Kidney (tissue), 14 donors: ENCODE measurements around the gene SIAH3. TPM values are rescaled to one million over a fixed set of nuclear protein-coding genes. Genes with fewer than 3 reads are reported as not detected.

Experiments used
- DNase-seq, 5 donors: peaks; one replicate each; pipeline ENCODE4 v3.0.0-alpha.2; 2013 to 2020
- FAIRE-seq: peaks from 2 replicates; lab custom pipeline; 2012; peaks lifted over from hg19 to GRCh38; lab: Jason Lieb, UNC
- H3K27ac ChIP-seq, 2 donors: one replicate each; pipeline ENCODE4 v1.7.0; 2013; ENCODE audit warnings: low read depth in 2 of 2, low read length in 2 of 2, inconsistent platforms in 1 of 2
- H3K27me3 ChIP-seq: one replicate; pipeline ENCODE4 v1.7.1; 2013; ENCODE audit warnings: low read length, inconsistent platforms; ENCODE audit not compliant: control insufficient read depth, insufficient read depth
- H3K36me3 ChIP-seq, 3 donors: one replicate each; pipeline versions ENCODE4 v1.7.0 to v1.7.1; 2013; ENCODE audit warnings: low read length in 3 of 3, control low read depth in 1 of 3, inconsistent platforms in 1 of 3; ENCODE audit not compliant: insufficient read depth in 3 of 3, control insufficient read depth in 2 of 3
- H3K4me1 ChIP-seq, 3 donors: one replicate each; pipeline versions ENCODE4 v1.7.0 to v1.7.1; 2013; ENCODE audit warnings: low read length in 3 of 3, inconsistent platforms in 1 of 3, low read depth in 1 of 3; ENCODE audit not compliant: control insufficient read depth in 2 of 3, insufficient read depth in 2 of 3
- H3K4me3 ChIP-seq, 3 donors: one replicate each; pipeline versions ENCODE4 v1.7.0 to v1.8.1; 2013; ENCODE audit warnings: low read length in 3 of 3, control low read depth in 1 of 3, inconsistent platforms in 1 of 3
- H3K9ac ChIP-seq, 3 donors: one replicate each; pipeline versions ENCODE4 v1.7.0 to v1.7.1; 2013; ENCODE audit warnings: low read length in 3 of 3, control low read depth in 1 of 3, inconsistent platforms in 1 of 3
- H3K9me3 ChIP-seq, 3 donors: one replicate each; pipeline versions ENCODE4 v1.7.0 to v1.7.1; 2013; ENCODE audit warnings: low read length in 3 of 3, control low read depth in 1 of 3, inconsistent platforms in 1 of 3; ENCODE audit not compliant: control insufficient read depth in 2 of 3, insufficient read depth in 1 of 3
- intact Hi-C: fragments of 100-400 bp; cut with DNase I; formaldehyde crosslinking; loops from one replicate; pipeline ENCODE4 v1.11.1; 2022
- polyA plus RNA-seq: library from polyadenylated mRNA; stranded (reverse); fragments of 350-450 nt; fragmentation: Illumina TruSeq; extraction: RNeasy Lipid Tissue Mini Kit (QIAGEN cat#74804); gene quantifications from one replicate; pipeline ENCODE4 v1.2.3, GENCODE V29; 2014; ENCODE audit warnings: low read depth, low replicate concordance; ENCODE audit not compliant: insufficient read depth
- total RNA-seq: library from RNA; stranded (reverse); fragmentation: NEBNext Ultra II Directional; extraction: Animal tissue kit (Norgen Biotek cat#: 25700); gene quantifications from one replicate; pipeline ENCODE4 v1.2.1, GENCODE V29; 2021
- TF ChIP-seq, protein P1 (sequence below): IDR thresholded peaks from 3 replicates; pipeline ENCODE4 v1.5.1; 2012; ENCODE audit warnings: mild to moderate bottlenecking, moderate library complexity, borderline replicate concordance; ENCODE audit not compliant: insufficient read depth; ENCODE audit errors: extremely low read depth
- donor health status: control.
- donor health status: control.
- donor health status: control.
- donor health status: control.
- donor health status: control.
- donor health status: DM: yes; HTN: yes; CAD: no.
- donor health status: Normal renal cell carcinoma (clear cell type).

Gene SIAH3
- total and polyA plus RNA-seq, 2 donors from 2014 or later, result 0.03 to 0.41 TPM

DNA sequence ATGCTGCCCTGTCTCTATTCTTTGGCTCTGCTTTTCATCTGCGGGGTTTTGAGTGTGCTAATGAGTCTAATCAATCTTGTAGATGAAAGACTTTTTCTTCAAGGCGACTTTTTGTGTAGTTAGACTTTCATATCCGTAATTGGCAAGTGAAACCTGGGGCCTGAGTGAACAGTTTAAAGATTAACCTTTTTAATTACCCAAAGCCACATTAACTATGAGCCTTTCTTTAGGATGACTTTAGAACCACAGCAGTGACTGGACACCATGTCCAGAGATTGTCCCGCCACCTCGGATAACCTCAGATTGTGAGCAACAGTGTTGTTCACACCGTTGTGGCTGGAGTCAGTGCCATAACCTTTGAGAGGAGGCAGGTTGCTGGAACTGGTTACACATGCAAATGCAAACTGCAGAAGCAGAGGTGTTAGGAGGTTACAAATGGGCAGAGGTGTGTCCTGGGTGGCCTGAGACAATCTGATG is 58.7 kb downstream of the SIAH3 start:
- H3K4me3 ChIP-seq, result no peak overlapping the region
- no peaks in the 10 kb centered on the region for H3K27me3 ChIP-seq
- H3K9me3 ChIP-seq, result no peaks in the 10 kb centered on the region
- H3K9ac ChIP-seq, result no peak overlapping the region
- TF ChIP-seq, protein P1, sequence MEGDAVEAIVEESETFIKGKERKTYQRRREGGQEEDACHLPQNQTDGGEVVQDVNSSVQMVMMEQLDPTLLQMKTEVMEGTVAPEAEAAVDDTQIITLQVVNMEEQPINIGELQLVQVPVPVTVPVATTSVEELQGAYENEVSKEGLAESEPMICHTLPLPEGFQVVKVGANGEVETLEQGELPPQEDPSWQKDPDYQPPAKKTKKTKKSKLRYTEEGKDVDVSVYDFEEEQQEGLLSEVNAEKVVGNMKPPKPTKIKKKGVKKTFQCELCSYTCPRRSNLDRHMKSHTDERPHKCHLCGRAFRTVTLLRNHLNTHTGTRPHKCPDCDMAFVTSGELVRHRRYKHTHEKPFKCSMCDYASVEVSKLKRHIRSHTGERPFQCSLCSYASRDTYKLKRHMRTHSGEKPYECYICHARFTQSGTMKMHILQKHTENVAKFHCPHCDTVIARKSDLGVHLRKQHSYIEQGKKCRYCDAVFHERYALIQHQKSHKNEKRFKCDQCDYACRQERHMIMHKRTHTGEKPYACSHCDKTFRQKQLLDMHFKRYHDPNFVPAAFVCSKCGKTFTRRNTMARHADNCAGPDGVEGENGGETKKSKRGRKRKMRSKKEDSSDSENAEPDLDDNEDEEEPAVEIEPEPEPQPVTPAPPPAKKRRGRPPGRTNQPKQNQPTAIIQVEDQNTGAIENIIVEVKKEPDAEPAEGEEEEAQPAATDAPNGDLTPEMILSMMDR, result no peak
- peaks cover 0 to 13% (median 2%) of the 10 kb centered on the region in 3 donors for H3K4me1 ChIP-seq
- DNase-seq (peak in 2 of 5 donors; percentile 35 to 42), FAIRE-seq (no peak)
- no peak overlapping the region for H3K27ac ChIP-seq
- intact Hi-C loops, result no loop called here
- H3K36me3 ChIP-seq, result no peaks in the 10 kb centered on the region

DNA sequence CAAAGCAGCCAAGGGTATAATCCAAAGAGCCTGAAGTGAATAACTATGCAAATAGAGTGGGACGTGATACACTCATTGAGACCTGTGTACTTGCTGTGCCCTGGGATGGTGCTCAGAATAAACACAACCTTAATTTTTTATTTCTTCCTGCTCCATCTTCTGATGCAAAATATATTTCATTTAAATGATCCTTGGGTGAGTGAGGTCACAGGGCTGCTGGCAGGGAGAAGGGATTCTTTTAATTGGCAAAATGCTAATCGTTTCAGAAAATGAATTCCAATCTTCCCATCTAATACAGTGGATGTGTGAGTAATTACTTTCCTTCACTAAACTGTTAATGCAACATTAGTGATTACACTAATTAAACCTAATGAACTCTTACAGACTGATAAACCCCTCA is 63.5 kb downstream of the SIAH3 start:
- DNase-seq, result peak in 1 of 5 donors; percentile 27
- TF ChIP-seq, protein P1, result no peak
- Histone ChIP-seq H3K27me3 (no peaks in the 10 kb centered on the region), H3K9ac (no peak overlapping the region), H3K4me1 (peaks cover 0 to 11% (median 10%) of the 10 kb centered on the region in 3 donors), H3K27ac (peak overlapping the region in 1 of 2 donors; percentile 60), H3K36me3 (no peaks in the 10 kb centered on the region), H3K4me3 (no peak overlapping the region), H3K9me3 (no peaks in the 10 kb centered on the region)
- intact Hi-C loops, result no loop called here
- no peak for FAIRE-seq

DNA sequence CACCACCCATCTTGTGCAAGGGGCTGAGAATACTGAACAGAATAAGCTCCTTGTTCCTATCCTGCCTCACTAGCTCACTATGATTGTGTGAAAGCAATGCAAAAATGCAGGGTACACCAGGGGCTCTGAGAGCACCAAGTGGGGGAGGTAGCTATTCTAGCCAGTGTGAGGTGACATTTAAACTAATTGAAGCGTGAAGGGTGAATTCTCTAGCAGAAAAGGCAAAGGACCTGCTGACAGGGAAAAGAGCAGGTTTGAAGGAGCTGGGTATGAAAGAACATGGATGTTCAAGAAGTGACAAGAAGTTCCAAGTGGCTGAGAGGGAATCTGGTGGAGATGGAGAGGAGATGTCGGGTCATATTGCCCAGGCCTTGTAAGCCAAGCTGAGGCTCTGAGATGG is 64.2 kb downstream of the SIAH3 start:
- peak in 3 of 5 donors; percentile 40 to 82 (median 77) for DNase-seq
- no peak for FAIRE-seq
- H3K4me1 ChIP-seq, result peaks cover 0 to 11% (median 5%) of the 10 kb centered on the region in 3 donors
- TF ChIP-seq, protein P1, result no peak
- intact Hi-C loops, result no loop called here
- peak overlapping the region; percentile 62 to 71 for H3K27ac ChIP-seq
- H3K9me3 ChIP-seq, result no peaks in the 10 kb centered on the region
- H3K9ac ChIP-seq, result no peak overlapping the region
- no peak overlapping the region for H3K4me3 ChIP-seq
- no peaks in the 10 kb centered on the region for H3K27me3 ChIP-seq
- no peaks in the 10 kb centered on the region for H3K36me3 ChIP-seq
